Suprapubic skin (tissue), 4 donors: ENCODE measurements around the gene SYNRG.

ENCODE experiments used
- POLR2A ChIP-seq, 2 donors: fragments of 450-650 bp; IDR thresholded peaks; one replicate each; pipeline ENCODE4 v1.6.1; 2017; ENCODE audit warnings: antibody characterized with exemption in 2 of 2, mild to moderate bottlenecking in 2 of 2, moderate library complexity in 2 of 2
- POLR2AphosphoS5 ChIP-seq, 3 donors: sonication (generic); formaldehyde crosslinking; IDR thresholded peaks; one replicate each; pipeline ENCODE4 v1.6.1; 2017; ENCODE audit warnings: antibody characterized with exemption in 3 of 3
- TF ChIP-seq, protein P1 (sequence below), 2 donors: fragments of 200-600 bp in 1 of 2; fragments of 450-650 bp in 1 of 2; sonication (generic) in 1 of 2; IDR thresholded peaks; one replicate each; pipeline ENCODE4 v1.5.1; 2016 to 2019; ENCODE audit warnings: antibody characterized with exemption in 2 of 2, mild to moderate bottlenecking in 1 of 2, moderate library complexity in 1 of 2

DNA sequence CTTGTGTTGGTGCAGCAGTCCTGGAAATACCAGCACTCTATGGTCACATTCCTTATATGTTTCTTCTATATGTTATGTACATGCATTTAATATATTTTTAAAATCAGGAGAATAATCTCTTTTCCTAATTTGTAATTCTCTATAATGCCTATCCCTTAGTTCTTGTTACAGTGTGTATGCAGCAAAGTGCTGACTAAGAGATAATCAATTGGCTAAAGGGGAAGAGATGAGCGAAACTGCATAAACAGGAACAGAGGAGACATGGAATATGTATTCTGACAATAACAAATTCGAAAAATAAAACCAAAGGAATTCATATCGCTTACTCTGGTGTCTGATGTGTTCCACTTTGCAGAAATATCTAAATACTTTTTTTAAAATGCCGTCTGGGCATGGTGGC lies 41.7 kb downstream of the SYNRG start:
- TF ChIP-seq, protein P1, sequence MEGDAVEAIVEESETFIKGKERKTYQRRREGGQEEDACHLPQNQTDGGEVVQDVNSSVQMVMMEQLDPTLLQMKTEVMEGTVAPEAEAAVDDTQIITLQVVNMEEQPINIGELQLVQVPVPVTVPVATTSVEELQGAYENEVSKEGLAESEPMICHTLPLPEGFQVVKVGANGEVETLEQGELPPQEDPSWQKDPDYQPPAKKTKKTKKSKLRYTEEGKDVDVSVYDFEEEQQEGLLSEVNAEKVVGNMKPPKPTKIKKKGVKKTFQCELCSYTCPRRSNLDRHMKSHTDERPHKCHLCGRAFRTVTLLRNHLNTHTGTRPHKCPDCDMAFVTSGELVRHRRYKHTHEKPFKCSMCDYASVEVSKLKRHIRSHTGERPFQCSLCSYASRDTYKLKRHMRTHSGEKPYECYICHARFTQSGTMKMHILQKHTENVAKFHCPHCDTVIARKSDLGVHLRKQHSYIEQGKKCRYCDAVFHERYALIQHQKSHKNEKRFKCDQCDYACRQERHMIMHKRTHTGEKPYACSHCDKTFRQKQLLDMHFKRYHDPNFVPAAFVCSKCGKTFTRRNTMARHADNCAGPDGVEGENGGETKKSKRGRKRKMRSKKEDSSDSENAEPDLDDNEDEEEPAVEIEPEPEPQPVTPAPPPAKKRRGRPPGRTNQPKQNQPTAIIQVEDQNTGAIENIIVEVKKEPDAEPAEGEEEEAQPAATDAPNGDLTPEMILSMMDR (IDR thresholded peaks at IDR 0.05) = no peak
- TF ChIP-seq POLR2AphosphoS5 (IDR thresholded peaks at IDR 0.05) (no peak), POLR2A (IDR thresholded peaks at IDR 0.05) (no peak)
